Effector memory CD4-positive, alpha-beta T cell (primary cell): ENCODE data around the gene CHD2.
A peak's percentile ranks its signal among the peaks of the same experiment; 100 is the strongest.
"Not testable (repeated sequence)": the region's sequence is repeated elsewhere in the genome, so short reads cannot be mapped to it uniquely, and the experiment has no call there.

Source experiments
- DNase-seq, 3 donors: peaks; one replicate each; pipeline ENCODE4 v3.0.0-alpha.2; 2020
- H3K27ac ChIP-seq: 2 replicates; pipeline ENCODE4 v1.7.0; 2013; ENCODE audit warnings: mild to moderate bottlenecking, low read length, moderate library complexity; ENCODE audit not compliant: insufficient read depth, poor library complexity, severe bottlenecking
- H3K27me3 ChIP-seq: replicated peaks from 2 replicates; pipeline ENCODE4 v1.7.0; 2013; ENCODE audit warnings: mild to moderate bottlenecking, low read length; ENCODE audit not compliant: insufficient read depth, control insufficient read depth, poor library complexity, severe bottlenecking
- H3K36me3 ChIP-seq: 2 replicates; pipeline ENCODE4 v1.7.0; 2013; ENCODE audit warnings: mild to moderate bottlenecking, low read length, moderate library complexity; ENCODE audit not compliant: control insufficient read depth, insufficient read depth
- H3K4me1 ChIP-seq: 2 replicates; pipeline ENCODE4 v1.7.0; 2013; ENCODE audit warnings: low read length, mild to moderate bottlenecking; ENCODE audit not compliant: control insufficient read depth, insufficient read depth, poor library complexity, severe bottlenecking
- H3K4me3 ChIP-seq: 2 replicates; pipeline ENCODE4 v1.7.0; 2013; ENCODE audit warnings: low read length, low read depth, mild to moderate bottlenecking; ENCODE audit not compliant: insufficient read depth, poor library complexity, severe bottlenecking
- H3K9me3 ChIP-seq: 2 replicates; pipeline ENCODE4 v1.7.0; 2013; ENCODE audit warnings: mild to moderate bottlenecking, low read length, moderate library complexity; ENCODE audit not compliant: control insufficient read depth

Gene CHD2

DNA sequence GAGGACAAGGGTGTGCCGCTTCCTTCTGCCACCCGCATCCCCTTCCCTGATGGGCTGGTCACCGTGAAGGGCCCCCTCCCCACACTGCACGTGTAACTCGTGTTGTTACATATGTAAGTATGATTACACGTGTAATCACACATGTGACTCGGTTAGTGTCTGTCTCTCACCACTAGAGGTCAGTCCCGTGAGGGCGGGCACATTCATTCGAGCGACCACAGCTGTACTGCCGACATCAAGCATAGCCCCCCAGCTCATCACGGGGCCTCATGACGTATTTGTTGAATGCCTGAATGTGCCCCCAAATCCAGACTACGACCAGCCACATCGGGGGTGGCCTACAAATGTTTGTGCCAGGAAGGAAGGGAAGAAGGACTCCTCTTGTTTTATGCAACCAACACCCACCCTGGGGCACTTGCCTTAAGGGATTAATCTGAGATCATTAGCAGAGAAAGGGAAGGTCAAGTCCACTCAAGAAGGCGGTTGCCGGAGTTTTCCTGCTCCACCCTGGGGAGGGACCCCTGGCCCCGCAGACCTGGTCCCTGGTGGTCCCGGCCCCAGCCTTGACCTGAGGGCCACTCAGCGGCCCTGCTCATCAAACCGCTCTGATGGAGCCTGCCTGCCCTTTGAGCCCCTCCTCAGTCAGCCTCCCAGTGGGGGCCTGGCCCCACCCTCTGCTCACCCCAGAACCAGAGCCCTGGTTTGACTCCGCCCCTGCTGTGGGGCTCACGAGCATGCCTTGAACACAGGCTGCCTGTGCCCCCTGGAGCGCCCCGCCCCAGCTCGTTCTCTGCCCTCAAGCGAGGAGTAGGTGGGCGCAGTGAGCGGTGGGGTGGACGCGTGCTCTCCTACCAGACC, 136.1 kb downstream of the CHD2 start:
- H3K27ac ChIP-seq = no peak overlapping the region
- DNase-seq = peak in 1 of 3 donors; percentile 18
- H3K9me3 ChIP-seq = no peaks in the 10 kb centered on the region
- H3K27me3 ChIP-seq = no peaks in the 10 kb centered on the region
- no peaks in the 10 kb centered on the region for H3K4me1 ChIP-seq
- H3K36me3 ChIP-seq = no peaks in the 10 kb centered on the region
- H3K4me3 ChIP-seq = no peak overlapping the region

DNA sequence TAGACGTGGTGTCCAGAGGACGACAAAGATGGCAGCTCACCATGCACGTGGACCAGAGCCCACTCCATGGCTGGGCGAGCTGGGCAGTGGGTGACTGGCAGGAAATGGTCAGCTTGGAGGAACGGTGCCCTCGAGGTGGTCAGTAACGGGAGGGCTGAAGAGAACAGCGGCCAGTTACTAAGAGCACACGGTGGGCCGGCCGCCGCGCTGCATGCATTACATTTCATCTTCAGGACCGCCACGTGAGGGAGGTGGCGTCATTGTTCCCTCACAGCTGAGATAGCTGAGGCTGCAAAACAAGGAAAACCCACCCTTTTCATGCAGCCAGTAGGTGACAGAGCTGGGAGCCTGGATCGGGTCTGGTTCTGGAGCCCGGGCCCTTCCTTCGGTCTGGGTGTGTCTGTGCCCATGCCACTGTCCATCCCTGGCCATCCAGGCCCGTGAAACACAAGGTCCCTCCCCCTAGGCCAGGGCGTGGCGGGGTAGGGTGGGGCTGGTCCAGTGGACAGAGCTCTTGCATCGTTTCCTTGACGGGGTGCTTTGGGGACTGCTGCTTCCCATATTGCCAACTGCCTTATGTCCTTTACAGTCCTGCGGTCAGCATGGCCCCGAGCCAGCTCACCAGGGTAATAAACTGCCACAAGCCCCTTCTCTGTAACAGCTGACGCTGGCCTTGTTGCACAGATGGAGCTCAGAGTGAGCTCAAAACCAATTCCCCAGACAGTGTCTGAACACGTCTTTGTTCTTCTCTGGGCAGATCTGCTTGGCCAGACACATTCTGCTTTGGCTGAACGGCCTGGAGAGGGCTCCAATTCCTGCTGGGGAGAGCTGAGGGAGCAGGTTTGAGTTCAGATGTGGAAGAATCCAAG, 137.1 kb downstream of the CHD2 start:
- Histone ChIP-seq H3K4me3 (no peak overlapping the region), H3K27me3 (no peaks in the 10 kb centered on the region), H3K4me1 (no peaks in the 10 kb centered on the region), H3K27ac (no peak overlapping the region), H3K36me3 (no peaks in the 10 kb centered on the region), H3K9me3 (no peaks in the 10 kb centered on the region)
- no peak for DNase-seq

- no peak overlapping the region for H3K27ac ChIP-seq
- H3K36me3 ChIP-seq = no peaks in the 10 kb centered on the region
- no peaks in the 10 kb centered on the region for H3K9me3 ChIP-seq
- no peaks in the 10 kb centered on the region for H3K27me3 ChIP-seq
- no peak for DNase-seq
- H3K4me1 ChIP-seq = no peaks in the 10 kb centered on the region
- H3K4me3 ChIP-seq = no peak overlapping the region
Observed at GRCh38 chr15:93037820-93038705, 137.9 kb downstream of the CHD2 start.

- H3K9me3 ChIP-seq, H3K4me3 ChIP-seq, H3K36me3 ChIP-seq, DNase-seq, H3K4me1 ChIP-seq, H3K27me3 ChIP-seq, H3K27ac ChIP-seq: not testable (repeated sequence)
Observed at GRCh38 chr15:93039562-93040287, 139.6 kb downstream of the CHD2 start.

DNA sequence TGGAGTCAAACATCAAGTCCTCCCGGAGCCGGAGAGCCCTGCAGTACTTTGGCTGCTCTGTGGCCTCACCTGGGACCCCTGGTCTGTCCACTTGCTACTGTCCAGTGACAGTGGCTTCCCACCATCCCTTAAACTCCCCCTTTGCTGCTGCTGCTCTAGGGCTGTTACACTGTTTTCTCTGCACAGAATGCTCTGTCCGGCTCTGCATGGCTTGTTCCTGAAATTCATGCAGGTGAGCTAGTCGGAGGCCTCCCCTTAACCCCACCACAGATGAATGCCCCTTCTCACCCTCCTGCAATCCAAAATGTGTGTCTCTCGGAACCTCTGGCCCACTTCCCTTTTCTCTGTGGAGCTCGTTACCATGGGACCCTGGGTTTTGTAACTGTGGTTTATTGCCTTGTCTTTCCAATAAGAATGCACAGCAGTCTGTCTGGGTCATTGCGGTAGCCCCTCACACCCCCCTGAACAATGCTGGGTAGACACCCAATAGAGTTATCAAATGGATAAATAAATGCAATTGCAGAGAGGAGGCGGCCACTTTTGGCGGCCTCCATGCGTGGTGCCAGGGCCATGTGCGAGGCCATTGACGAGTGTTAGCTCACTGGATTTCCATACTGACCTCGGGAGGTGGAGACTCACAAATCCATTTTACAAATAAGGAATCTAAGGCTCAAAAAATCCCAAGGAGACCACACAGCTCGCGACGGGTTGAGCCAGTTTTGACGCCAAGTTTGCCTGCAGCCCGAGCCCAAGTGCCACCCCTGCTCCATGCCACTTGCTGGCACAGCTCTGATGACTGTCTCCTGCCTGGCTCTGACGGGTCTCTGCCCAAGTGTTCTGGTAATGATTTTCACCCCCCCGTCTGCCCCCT, 140.4 kb downstream of the CHD2 start:
- Histone ChIP-seq H3K27me3 (no peaks in the 10 kb centered on the region), H3K36me3 (no peaks in the 10 kb centered on the region), H3K9me3 (no peaks in the 10 kb centered on the region), H3K4me1 (no peaks in the 10 kb centered on the region), H3K27ac (no peak overlapping the region), H3K4me3 (no peak overlapping the region)
- no peak for DNase-seq

DNA sequence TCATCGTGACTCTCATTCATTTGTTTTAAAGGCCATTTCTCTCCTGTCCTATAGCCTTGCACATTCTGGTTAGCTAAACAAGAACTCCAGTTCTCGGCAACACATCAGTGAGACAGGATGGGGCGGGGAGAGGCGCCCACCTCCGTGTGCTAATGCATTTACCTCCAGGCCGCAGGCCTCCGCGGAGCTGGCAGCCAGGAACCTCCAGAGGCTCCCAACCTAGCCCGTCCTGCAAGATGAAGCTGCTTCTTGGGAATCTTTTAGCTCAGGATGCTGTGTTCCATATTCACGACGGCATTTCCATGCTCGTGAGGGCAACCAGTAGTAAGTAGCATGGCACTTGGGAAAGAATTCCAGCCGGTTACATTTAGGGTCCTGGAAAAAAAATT, 141.0 kb downstream of the CHD2 start:
- no peak overlapping the region for H3K4me3 ChIP-seq
- no peak for DNase-seq
- H3K9me3 ChIP-seq = no peaks in the 10 kb centered on the region
- H3K27ac ChIP-seq = no peak overlapping the region
- no peaks in the 10 kb centered on the region for H3K36me3 ChIP-seq
- no peaks in the 10 kb centered on the region for H3K27me3 ChIP-seq
- H3K4me1 ChIP-seq = no peaks in the 10 kb centered on the region

- no peak for DNase-seq
- no peak overlapping the region for H3K27ac ChIP-seq
- H3K4me3 ChIP-seq = no peak overlapping the region
- H3K36me3 ChIP-seq = no peaks in the 10 kb centered on the region
- H3K9me3 ChIP-seq = no peaks in the 10 kb centered on the region
- peaks cover 2% of the 10 kb centered on the region for H3K4me1 ChIP-seq
- H3K27me3 ChIP-seq = no peaks in the 10 kb centered on the region
Observed at GRCh38 chr15:93042211-93042610, 142.1 kb downstream of the CHD2 start.

DNA sequence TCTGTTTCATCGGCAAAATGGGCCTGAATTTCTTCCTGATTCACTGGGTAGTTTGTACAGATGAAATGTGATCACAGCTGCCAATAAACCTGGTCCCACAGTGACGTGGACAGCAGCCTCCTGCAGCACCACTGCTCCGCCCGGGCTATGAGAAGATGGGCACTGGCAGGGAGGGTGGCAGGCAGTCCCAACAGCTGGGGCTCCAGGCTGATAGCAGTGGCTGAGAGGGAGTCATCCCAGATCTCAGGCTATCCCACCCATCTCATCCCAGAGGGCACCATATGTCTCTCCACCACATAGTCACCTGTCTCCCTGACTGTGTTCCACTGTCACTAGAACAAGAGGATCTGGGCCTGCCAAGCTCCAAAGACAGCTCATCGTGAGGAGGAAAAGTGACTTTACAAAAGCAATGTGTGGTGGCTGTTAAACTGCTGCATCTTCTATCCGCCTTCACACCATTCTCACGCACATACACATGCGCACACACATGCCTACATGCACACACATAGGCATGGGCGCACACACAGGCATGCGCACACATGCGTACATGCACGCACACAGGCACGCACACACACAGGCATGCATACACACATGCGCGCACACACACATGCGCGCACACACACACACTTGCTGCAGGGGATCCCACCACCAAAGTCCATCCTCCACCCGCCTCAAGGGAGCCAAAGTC, 142.7 kb downstream of the CHD2 start:
- no peak overlapping the region for H3K4me3 ChIP-seq
- H3K36me3 ChIP-seq = no peaks in the 10 kb centered on the region
- DNase-seq = no peak
- H3K9me3 ChIP-seq = no peaks in the 10 kb centered on the region
- peaks cover 8% of the 10 kb centered on the region for H3K4me1 ChIP-seq
- H3K27me3 ChIP-seq = no peaks in the 10 kb centered on the region
- H3K27ac ChIP-seq = no peak overlapping the region
